GM19351 (cell line): ENCODE measurements around the gene ITGA11.

Source experiments
- ATAC-seq: cut with Tn5 transposase; IDR thresholded peaks from one replicate; pipeline ENCODE4 v1.9.1; 2021; ENCODE audit warnings: mild to moderate bottlenecking, moderate library complexity; ENCODE audit not compliant: unreplicated experiment

ITGA11 gene

GRCh38 chr15:68354268-68354667 lies 77.7 kb downstream of the ITGA11 start:
- ATAC-seq, result no peak

GRCh38 chr15:68353421-68354135 lies 78.4 kb downstream of the ITGA11 start:
- ATAC-seq, result no peak

DNA sequence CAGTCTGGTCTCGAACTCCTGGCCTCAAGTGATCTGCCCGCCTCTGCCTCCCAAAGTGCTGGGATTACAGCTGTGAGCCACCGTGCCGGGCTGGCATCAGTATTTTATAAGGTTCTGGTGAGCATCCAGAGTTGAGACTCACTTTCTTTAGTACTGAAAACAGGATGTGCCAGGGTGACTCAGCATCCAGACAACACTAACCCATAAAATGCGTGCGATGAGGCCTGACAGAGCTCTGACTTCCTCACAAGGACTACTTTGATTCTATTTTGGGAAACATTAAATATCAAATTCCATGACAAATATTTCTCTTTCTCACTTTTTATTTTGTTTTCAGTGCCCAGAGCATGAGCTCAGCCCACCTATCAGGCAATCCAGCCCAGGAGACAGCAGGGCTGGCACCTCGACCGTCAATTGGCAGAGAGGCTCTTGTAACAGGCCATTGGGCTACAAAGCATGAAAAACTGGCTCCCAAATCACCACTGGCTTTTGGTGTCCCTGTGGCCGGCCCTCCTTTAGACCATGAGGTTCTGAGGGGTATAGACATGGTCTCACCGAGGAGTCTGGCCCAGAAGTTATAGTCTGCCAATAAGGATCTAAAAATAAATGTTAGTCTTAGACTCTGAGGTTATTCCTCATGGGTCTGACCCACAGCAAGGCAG lies 79.4 kb downstream of the ITGA11 start:
- no peak for ATAC-seq

- no peak for ATAC-seq
Measured at GRCh38 chr15:68349151-68349550, 82.8 kb downstream of the ITGA11 start.

DNA sequence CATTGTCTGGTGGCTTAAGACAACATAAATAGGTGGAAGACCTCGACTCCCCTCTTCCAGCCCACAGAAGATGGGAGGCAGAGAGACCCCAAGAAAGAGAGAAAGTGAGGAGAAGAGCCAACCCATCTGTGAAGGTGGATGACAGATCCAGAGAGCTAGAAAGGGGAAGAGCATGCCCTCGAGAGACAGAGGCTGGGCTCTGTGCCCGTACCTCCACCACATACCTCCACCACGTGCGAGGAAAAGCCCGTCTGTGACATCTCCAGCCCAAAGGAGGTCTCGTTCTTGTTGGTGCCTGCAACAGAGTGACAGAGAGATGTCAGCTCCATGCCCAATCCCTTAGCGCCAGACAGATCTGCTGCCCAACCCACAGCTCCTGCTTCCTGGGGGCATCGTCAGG lies 83.4 kb downstream of the ITGA11 start:
- no peak for ATAC-seq

DNA sequence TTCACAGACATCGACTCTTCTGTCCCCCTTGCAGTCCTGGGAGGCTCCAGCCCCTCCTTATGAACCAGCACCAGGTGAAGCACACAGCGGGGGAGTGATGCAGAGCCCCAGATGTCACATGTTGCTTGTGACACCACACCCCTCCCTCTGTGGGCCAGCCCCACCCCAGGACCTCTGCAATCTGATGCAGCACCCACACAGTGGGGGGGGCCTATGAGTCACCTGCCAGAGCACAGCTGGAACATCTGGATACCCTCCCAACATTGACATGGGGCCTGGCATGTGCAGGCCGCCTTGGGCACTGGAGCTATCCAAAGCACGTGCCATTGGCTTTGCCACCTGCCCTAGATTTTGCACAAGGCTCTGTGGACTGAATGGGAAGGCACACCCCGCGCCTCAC lies 83.9 kb downstream of the ITGA11 start:
- no peak for ATAC-seq

- no peak for ATAC-seq
Measured at GRCh38 chr15:68347392-68347791, 84.6 kb downstream of the ITGA11 start.

DNA sequence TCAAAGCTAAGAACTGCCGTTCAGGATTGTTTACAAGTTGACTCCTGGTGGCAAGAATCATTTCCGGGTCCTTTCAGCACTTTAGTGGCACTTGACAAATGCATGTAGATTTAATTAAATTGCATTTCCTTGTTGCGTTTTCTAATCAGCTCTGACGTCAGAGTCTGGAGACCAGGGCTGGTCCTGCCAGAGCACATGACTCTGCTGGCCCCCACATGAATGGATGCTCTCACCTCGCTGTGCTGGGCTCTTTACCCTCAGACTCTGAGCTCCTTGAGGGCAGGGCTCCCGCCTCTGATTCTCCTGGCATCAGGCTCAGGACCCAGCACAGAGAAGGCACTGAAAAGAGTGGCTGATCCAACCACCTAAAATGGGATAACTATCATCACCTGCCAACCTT lies 85.0 kb downstream of the ITGA11 start:
- no peak for ATAC-seq

- ATAC-seq, result no peak
Measured at GRCh38 chr15:68345481-68345880, 86.5 kb downstream of the ITGA11 start.

GRCh38 chr15:68344600-68344999 lies 87.4 kb downstream of the ITGA11 start:
- no peak for ATAC-seq

GRCh38 chr15:68343579-68344225 lies 88.3 kb downstream of the ITGA11 start:
- no peak for ATAC-seq

GRCh38 chr15:68341760-68342725 lies 89.9 kb downstream of the ITGA11 start:
- no peak for ATAC-seq

- ATAC-seq, result no peak
Measured at GRCh38 chr15:68340726-68341671, 91.0 kb downstream of the ITGA11 start.

- no peak for ATAC-seq
Measured at GRCh38 chr15:68339481-68339880, 92.5 kb downstream of the ITGA11 start.

GRCh38 chr15:68337826-68338225 lies 94.1 kb downstream of the ITGA11 start:
- no peak for ATAC-seq

- no peak for ATAC-seq
Measured at GRCh38 chr15:68336516-68336915, 95.4 kb downstream of the ITGA11 start.

DNA sequence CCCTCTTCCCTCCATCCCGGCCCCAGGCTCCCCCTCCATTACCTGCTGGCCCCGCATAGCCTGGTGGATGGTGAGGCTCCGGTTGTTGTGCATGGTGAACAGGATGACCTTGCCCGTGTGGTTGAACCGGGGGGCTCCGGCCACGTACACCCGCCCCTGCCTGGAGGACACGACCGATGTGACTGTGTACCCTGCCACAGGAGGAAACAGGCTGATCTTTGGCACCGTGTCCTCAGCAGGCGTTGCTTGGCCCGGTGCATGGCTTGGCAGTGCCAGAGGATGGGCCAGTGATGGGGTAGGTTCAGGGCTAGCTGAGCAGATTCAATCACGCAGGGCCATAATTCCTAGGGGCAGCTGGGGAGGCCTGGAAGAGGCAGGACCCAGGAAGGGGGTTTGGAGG lies 96.3 kb downstream of the ITGA11 start:
- ATAC-seq, result no peak

DNA sequence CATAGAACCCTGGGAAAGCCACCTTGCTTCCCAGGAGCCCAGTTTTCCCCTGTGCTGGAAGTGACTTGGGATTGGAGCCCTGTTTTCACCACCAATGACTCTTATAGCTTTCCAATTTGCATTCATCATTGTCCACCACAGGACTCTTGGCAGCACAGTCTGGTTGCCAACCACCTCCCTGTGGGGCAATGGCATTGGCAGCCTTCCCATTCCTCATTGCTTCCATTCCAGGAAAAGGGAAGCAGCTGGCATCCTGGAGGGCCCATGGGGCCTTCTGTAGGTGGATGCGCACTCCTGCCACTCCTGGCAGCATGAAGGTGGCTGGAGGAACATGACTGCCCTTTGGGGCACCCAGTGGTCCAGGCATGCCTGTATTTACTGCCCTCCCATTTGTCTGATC lies 96.7 kb downstream of the ITGA11 start:
- no peak for ATAC-seq

- no peak for ATAC-seq
Measured at GRCh38 chr15:68334661-68335124, 97.3 kb downstream of the ITGA11 start.
